Measurements from ENCODE around the gene TMEM120A. TPM values are rescaled to one million over a fixed set of nuclear protein-coding genes. Genes with fewer than 3 reads are reported as not detected.

TMEM120A gene
- total and polyA plus RNA-seq, 10 of the 15 experiments (the other 5 are each of a cell fraction or from before 2014, with no cell fraction given) = 0.43 to 86.6 (median 18.5) TPM

GRCh38 chr7:75969182-75969581 is 25.2 kb downstream of the TMEM120A start:
- H2AFZ ChIP-seq (ENCODE audit: control insufficient read depth, low read depth, low read length) = no peak overlapping the region
- no peaks in the 10 kb centered on the region for H3K27me3 ChIP-seq (replicated peaks in 1 of 2; ENCODE audit: control insufficient read depth in 2 of 2, insufficient read depth in 2 of 2, low read length in 1 of 2)
- ChIA-PET RAD21 (ENCODE audit: unreplicated experiment) (no interaction called here), POLR2A (no interaction called here), SMC1A (ENCODE audit: uncharacterized antibody, unreplicated experiment) (no interaction called here), CTCF (no interaction called here)
- no peaks in the 10 kb centered on the region for H3K9me3 ChIP-seq (replicated peaks; ENCODE audit: control insufficient read depth, insufficient read depth, low read length)
- intact Hi-C loops (cut with micrococcal nuclease; ENCODE audit: unreplicated experiment) = no loop called here
- no peak overlapping the region for H3K9ac ChIP-seq (ENCODE audit: control insufficient read depth, insufficient read depth, low read length)
- no peak overlapping the region for H3K4me2 ChIP-seq (ENCODE audit: control insufficient read depth, insufficient read depth)
- FAIRE-seq (no peak), ATAC-seq (no peak), DNase-seq (ENCODE audit: low read depth, low spot score) (no peak)
- over 99% methylated on average over 13 of the region's 13 CpGs for WGBS (ENCODE audit: insufficient coverage, insufficient replicate concordance, low lambda C conversion rate, missing lambda C conversion rate)
- no peaks in the 10 kb centered on the region for H4K20me1 ChIP-seq (ENCODE audit: control insufficient read depth, insufficient read depth)
- H3K27ac ChIP-seq (ENCODE audit: control insufficient read depth, insufficient read depth) = no peak overlapping the region
- no peak overlapping the region for H3K4me3 ChIP-seq
- no TSS peak for BruUV-seq (replicated peaks)
- TF ChIP-seq NRF1 (conservative IDR thresholded peaks at IDR 0.05; ENCODE audit: low read depth, low read length) (no peak), HCFC1 (IDR thresholded peaks at IDR 0.05; ENCODE audit: low read length) (no peak), BMI1 (IDR thresholded peaks at IDR 0.05; ENCODE audit: borderline replicate concordance) (no peak), CTCF (IDR thresholded peaks at IDR 0.05 in 2 of 3, conservative IDR thresholded peaks at IDR 0.05 in 1 of 3; ENCODE audit: control insufficient read depth in 2 of 3, extremely low read depth in 1 of 3, insufficient read depth in 1 of 3, low read depth in 3 of 3, low read length in 3 of 3) (no peak), POU2F2 (IDR thresholded peaks at IDR 0.05; ENCODE audit: borderline replicate concordance, low read depth, low read length) (no peak), GABPA (IDR thresholded peaks at IDR 0.05; ENCODE audit: low read depth) (no peak), ATF7 (IDR thresholded peaks at IDR 0.05; ENCODE audit: low read depth) (no peak), PAX5 (IDR thresholded peaks at IDR 0.05; ENCODE audit: borderline replicate concordance, low read depth, low read length) (no peak), FOS (IDR thresholded peaks at IDR 0.05; ENCODE audit: borderline replicate concordance, extremely low read depth, insufficient read length) (no peak)
- TF ChIP-seq, protein P1, sequence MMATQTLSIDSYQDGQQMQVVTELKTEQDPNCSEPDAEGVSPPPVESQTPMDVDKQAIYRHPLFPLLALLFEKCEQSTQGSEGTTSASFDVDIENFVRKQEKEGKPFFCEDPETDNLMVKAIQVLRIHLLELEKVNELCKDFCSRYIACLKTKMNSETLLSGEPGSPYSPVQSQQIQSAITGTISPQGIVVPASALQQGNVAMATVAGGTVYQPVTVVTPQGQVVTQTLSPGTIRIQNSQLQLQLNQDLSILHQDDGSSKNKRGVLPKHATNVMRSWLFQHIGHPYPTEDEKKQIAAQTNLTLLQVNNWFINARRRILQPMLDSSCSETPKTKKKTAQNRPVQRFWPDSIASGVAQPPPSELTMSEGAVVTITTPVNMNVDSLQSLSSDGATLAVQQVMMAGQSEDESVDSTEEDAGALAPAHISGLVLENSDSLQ (IDR thresholded peaks at IDR 0.05) = no peak
- TF ChIP-seq, protein P2, sequence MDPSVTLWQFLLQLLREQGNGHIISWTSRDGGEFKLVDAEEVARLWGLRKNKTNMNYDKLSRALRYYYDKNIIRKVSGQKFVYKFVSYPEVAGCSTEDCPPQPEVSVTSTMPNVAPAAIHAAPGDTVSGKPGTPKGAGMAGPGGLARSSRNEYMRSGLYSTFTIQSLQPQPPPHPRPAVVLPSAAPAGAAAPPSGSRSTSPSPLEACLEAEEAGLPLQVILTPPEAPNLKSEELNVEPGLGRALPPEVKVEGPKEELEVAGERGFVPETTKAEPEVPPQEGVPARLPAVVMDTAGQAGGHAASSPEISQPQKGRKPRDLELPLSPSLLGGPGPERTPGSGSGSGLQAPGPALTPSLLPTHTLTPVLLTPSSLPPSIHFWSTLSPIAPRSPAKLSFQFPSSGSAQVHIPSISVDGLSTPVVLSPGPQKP (IDR thresholded peaks at IDR 0.05; ENCODE audit: low read depth, low read length) = no peak
- peaks cover 2 to 4% of the 10 kb centered on the region in 2 experiments; a peak in 3 of 4 replicates for H3K36me3 ChIP-seq (ENCODE audit: control insufficient read depth in 2 of 2, insufficient read depth in 2 of 2, low read length in 1 of 2)
- in situ Hi-C loops (cut with MboI) = no loop called here
- no peaks in the 10 kb centered on the region for H3K4me1 ChIP-seq (ENCODE audit: control insufficient read depth, insufficient read depth, low read length)
- no peaks in the 10 kb centered on the region for H3K79me2 ChIP-seq (ENCODE audit: control insufficient read depth, insufficient read depth, low read length)

All from GM12878 (cell line).